Stimulated activated CD4-positive, alpha-beta T cell treated with anti-CD3 and anti-CD28 coated beads, Interleukin-1b, Interleukin-23, amount 100 ng/mL, for 24 hours (primary cell): Measurements from ENCODE around the gene MICU1.
"Not testable (repeated sequence)": the region's sequence is repeated elsewhere in the genome, so short reads cannot be mapped to it uniquely, and the experiment has no call there.

ENCODE experiments used
- DNase-seq, 4 experiments: peaks; one replicate each; pipeline ENCODE4 v3.0.0-alpha.2; 2020; ENCODE audit warnings: low read depth in 4 of 4, low spot score in 1 of 4

MICU1 gene

GRCh38 chr10:72459301-72459700 lies 166.6 kb downstream of the MICU1 start:
- no peak for DNase-seq

GRCh38 chr10:72455889-72456595 lies 169.8 kb downstream of the MICU1 start:
- no peak for DNase-seq

GRCh38 chr10:72449941-72450441 lies 175.9 kb downstream of the MICU1 start:
- no peak for DNase-seq

- no peak for DNase-seq
Observed at GRCh38 chr10:72445851-72446250, 180.0 kb downstream of the MICU1 start.

GRCh38 chr10:72442969-72443368 lies 182.9 kb downstream of the MICU1 start:
- DNase-seq, result not testable (repeated sequence)

- no peak for DNase-seq
Observed at GRCh38 chr10:72435570-72435969, 190.3 kb downstream of the MICU1 start.

- DNase-seq, result not testable (repeated sequence)
Observed at GRCh38 chr10:72430936-72431335, 194.9 kb downstream of the MICU1 start.

GRCh38 chr10:72429931-72430330 lies 195.9 kb downstream of the MICU1 start:
- no peak for DNase-seq

GRCh38 chr10:72426986-72427385 lies 198.9 kb downstream of the MICU1 start:
- no peak for DNase-seq

- no peak for DNase-seq
Observed at GRCh38 chr10:72425133-72425532, 200.7 kb downstream of the MICU1 start.

GRCh38 chr10:72424561-72424960 lies 201.3 kb downstream of the MICU1 start:
- no peak for DNase-seq

- DNase-seq, result no peak
Observed at GRCh38 chr10:72423426-72423825, 202.5 kb downstream of the MICU1 start.

GRCh38 chr10:72421885-72422540 lies 203.9 kb downstream of the MICU1 start:
- no peak for DNase-seq

GRCh38 chr10:72419241-72419640 lies 206.6 kb downstream of the MICU1 start:
- DNase-seq, result no peak

- DNase-seq, result no peak
Observed at GRCh38 chr10:72418679-72419078, 207.2 kb downstream of the MICU1 start.

- DNase-seq, result no peak
Observed at GRCh38 chr10:72417971-72418370, 207.9 kb downstream of the MICU1 start.

GRCh38 chr10:72416661-72417060 lies 209.2 kb downstream of the MICU1 start:
- DNase-seq, result no peak

GRCh38 chr10:72414642-72415041 lies 211.2 kb downstream of the MICU1 start:
- DNase-seq, result no peak

GRCh38 chr10:72409167-72409566 lies 216.7 kb downstream of the MICU1 start:
- DNase-seq, result no peak

- no peak for DNase-seq
Observed at GRCh38 chr10:72407927-72408600, 217.8 kb downstream of the MICU1 start.

- no peak for DNase-seq
Observed at GRCh38 chr10:72407471-72407870, 218.4 kb downstream of the MICU1 start.

- DNase-seq, result not testable (repeated sequence)
Observed at GRCh38 chr10:72395581-72395980, 230.3 kb downstream of the MICU1 start.
